Common myeloid progenitor, CD34-positive (primary cell): ENCODE measurements around the gene TAS1R2.

Experiments used
- CTCF ChIA-PET: fragments of 350-600 bp; sonication (Branson Sonifier 250); formaldehyde crosslinking; loops from one replicate; lab custom pipeline; 2021; ENCODE audit warnings: antibody characterized with exemption; lab: Charles Lee
- POLR2A ChIA-PET: fragments of 350-600 bp; sonication (Branson Sonifier 250); formaldehyde crosslinking; loops from one replicate; lab custom pipeline; 2021; ENCODE audit warnings: antibody characterized with exemption; lab: Charles Lee
- DNase-seq, 3 donors: peaks; one replicate each; pipeline versions ENCODE4 v3.0.0 to v3.0.0-alpha.2; 2013
- H3K27ac ChIP-seq, 2 experiments: 1 replicate in 1 of 2; 2 replicates in 1 of 2; pipeline ENCODE4 v1.7.0; 2013; ENCODE audit warnings: inconsistent platforms in 2 of 2, low read length in 2 of 2, mild to moderate bottlenecking in 2 of 2, low read depth in 1 of 2, moderate library complexity in 1 of 2; ENCODE audit not compliant: severe bottlenecking in 2 of 2, insufficient read depth in 1 of 2, poor library complexity in 1 of 2
- H3K27me3 ChIP-seq, 5 experiments: replicated peaks in 2 of 5; 1 replicate in 3 of 5; 2 replicates in 2 of 5; pipeline versions ENCODE4 v1.6.1 to v1.7.0; 2013; ENCODE audit warnings: low read length in 4 of 5, mild to moderate bottlenecking in 2 of 5, moderate library complexity in 2 of 5, inconsistent platforms in 1 of 5; ENCODE audit not compliant: insufficient read depth in 5 of 5, control insufficient read depth in 4 of 5
- H3K36me3 ChIP-seq, 4 experiments: 1 replicate in 2 of 4; 2 replicates in 2 of 4; pipeline versions ENCODE4 v1.6.1 to v1.7.0; 2013; ENCODE audit warnings: low read length in 3 of 4, control low read depth in 1 of 4, mild to moderate bottlenecking in 1 of 4; ENCODE audit not compliant: control insufficient read depth in 4 of 4, insufficient read depth in 4 of 4
- H3K4me1 ChIP-seq, 4 experiments: 1 replicate in 3 of 4; 2 replicates in 1 of 4; pipeline versions ENCODE4 v1.6.1 to v1.7.1; 2013; ENCODE audit warnings: low read length in 3 of 4, mild to moderate bottlenecking in 3 of 4, control low read depth in 1 of 4, inconsistent platforms in 1 of 4, moderate library complexity in 1 of 4; ENCODE audit not compliant: control insufficient read depth in 4 of 4, insufficient read depth in 4 of 4; ENCODE audit errors: control extremely low read depth in 1 of 4
- H3K4me3 ChIP-seq, 7 experiments: 1 replicate in 4 of 7; 2 replicates in 3 of 7; pipeline versions ENCODE4 v1.5.1 to v1.7.0; 2013; ENCODE audit warnings: mild to moderate bottlenecking in 7 of 7, low read length in 6 of 7, moderate library complexity in 6 of 7, inconsistent platforms in 2 of 7, low read depth in 2 of 7, control low read depth in 1 of 7; ENCODE audit not compliant: insufficient read depth in 4 of 7, control insufficient read depth in 1 of 7; ENCODE audit errors: extremely low read depth in 1 of 7
- H3K9me3 ChIP-seq, 5 experiments: 1 replicate in 4 of 5; 2 replicates in 1 of 5; pipeline versions ENCODE4 v1.6.1 to v1.7.1; 2013; ENCODE audit warnings: low read length in 4 of 5, mild to moderate bottlenecking in 2 of 5, inconsistent platforms in 1 of 5, low read depth in 1 of 5, moderate library complexity in 1 of 5; ENCODE audit not compliant: control insufficient read depth in 4 of 5, insufficient read depth in 2 of 5; ENCODE audit errors: control extremely low read depth in 1 of 5
- WGBS: methylation state at CpG from one replicate; pipeline ENCODE4 v1.1.5; 2013; ENCODE audit not compliant: insufficient coverage; 5-methylcytosine and 5-hydroxymethylcytosine counted together

TAS1R2 gene

DNA sequence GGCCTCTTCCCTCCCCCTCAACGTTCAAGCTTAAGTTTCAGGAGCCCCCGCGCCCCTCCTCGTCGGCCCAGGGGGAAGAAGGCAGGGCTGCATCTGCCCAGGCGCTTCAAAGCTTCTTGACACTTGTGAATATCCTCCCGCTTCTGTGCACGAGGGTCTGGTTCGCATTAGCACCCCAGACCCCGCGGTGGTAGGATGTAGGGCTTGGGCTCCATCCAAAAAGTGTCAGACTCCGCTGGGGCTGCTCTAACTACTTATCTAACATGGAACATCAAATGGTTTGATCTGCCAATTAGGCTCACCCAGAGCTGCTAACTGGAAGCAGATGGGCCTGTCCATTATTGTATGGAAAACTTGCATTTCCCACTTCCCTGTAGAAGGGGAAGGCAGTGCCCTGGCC lies 28.9 kb downstream of the TAS1R2 start:
- 52% methylated on average over 10 of the region's 12 CpGs for WGBS
- no peaks in the 10 kb centered on the region for H3K4me1 ChIP-seq
- H3K9me3 ChIP-seq, result peaks cover 0 to 10% (median 0%) of the 10 kb centered on the region in 5 experiments
- no peaks in the 10 kb centered on the region for H3K36me3 ChIP-seq
- no peak overlapping the region for H3K27ac ChIP-seq
- peaks cover 2 to 51% (median 3%) of the 10 kb centered on the region in 5 experiments for H3K27me3 ChIP-seq
- ChIA-PET CTCF (no interaction called here), POLR2A (no interaction called here)
- no peak overlapping the region for H3K4me3 ChIP-seq
- DNase-seq, result no peak

DNA sequence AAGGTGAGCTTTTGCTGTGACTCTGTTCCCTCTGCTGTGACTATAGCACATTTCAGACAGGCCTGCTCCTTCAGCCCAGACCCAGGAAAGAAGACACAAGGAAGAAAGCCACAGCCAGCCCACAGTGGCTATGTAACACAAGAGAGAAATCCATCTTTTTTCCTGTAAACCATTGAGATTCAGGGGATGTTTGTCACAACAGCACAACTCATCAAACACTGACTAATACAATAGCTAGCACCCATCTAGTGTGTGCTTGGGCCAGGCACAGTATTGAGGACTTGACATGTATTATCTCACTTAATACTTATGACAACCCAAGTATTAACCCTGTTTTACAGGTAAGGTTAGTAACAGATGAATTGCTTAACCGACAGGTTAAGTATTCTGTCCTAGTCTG lies 29.8 kb downstream of the TAS1R2 start:
- H3K9me3 ChIP-seq, result peaks cover 0 to 10% (median 0%) of the 10 kb centered on the region in 5 experiments
- no peak overlapping the region for H3K27ac ChIP-seq
- H3K27me3 ChIP-seq, result peaks cover 0 to 42% (median 3%) of the 10 kb centered on the region in 5 experiments
- DNase-seq, result no peak
- H3K4me3 ChIP-seq, result no peak overlapping the region
- POLR2A ChIA-PET, result no interaction called here
- no peaks in the 10 kb centered on the region for H3K4me1 ChIP-seq
- H3K36me3 ChIP-seq, result no peaks in the 10 kb centered on the region
- CTCF ChIA-PET, result no interaction called here
- WGBS, result no CpG with 5 or more reads among the region's 1 CpG

DNA sequence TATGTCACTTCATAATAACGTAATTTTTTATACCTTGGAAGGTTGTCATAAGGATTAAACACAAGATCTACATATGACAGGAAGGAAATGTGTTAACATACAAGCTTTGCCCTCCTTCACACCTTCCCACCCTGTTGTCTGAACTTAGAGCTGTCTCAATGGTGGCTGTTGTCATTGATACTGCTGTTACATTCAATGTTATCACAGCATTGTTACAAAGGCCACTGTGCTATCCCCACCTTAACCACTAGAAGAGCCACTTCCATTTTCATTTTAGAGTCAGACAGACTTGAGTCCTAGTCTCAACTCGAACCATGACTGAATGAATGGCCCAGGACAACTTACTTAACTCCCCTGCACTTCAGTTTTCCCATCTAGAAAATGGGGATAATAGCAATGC lies 31.2 kb downstream of the TAS1R2 start:
- Histone ChIP-seq H3K27ac (no peak overlapping the region), H3K27me3 (peaks cover 0 to 30% (median 5%) of the 10 kb centered on the region in 5 experiments), H3K9me3 (peaks cover 0 to 10% (median 0%) of the 10 kb centered on the region in 5 experiments), H3K36me3 (no peaks in the 10 kb centered on the region), H3K4me3 (no peak overlapping the region), H3K4me1 (no peaks in the 10 kb centered on the region)
- ChIA-PET POLR2A (no interaction called here), CTCF (no interaction called here)
- DNase-seq, result no peak
- no CpG with 5 or more reads among the region's 2 CpGs for WGBS

DNA sequence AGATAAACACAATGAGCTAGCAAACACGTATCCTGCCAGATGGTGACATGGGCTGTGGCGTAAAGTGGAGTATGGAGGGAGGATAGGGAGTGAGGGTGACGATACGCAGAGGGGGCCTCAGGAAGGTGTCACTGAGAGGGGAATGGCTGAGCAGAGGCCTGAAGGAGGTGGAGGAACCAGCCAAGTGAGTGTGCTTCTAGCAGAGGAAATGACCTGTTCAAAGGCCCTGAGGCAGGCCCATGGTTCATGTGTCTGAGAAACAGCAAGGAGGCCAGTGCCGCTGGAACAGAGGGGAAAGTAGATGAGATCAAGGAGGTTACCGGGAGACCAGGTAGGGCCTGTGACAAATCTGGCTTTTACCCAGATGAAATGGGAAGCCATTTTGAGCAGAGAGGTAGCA lies 36.0 kb downstream of the TAS1R2 start:
- Histone ChIP-seq H3K27me3 (peaks cover 0 to 42% (median 15%) of the 10 kb centered on the region in 5 experiments), H3K36me3 (no peaks in the 10 kb centered on the region), H3K4me1 (no peaks in the 10 kb centered on the region), H3K27ac (no peak overlapping the region), H3K9me3 (peaks cover 0 to 4% (median 0%) of the 10 kb centered on the region in 5 experiments), H3K4me3 (no peak overlapping the region)
- no peak for DNase-seq
- WGBS, result 92% methylated on average over 6 of the region's 6 CpGs
- ChIA-PET CTCF (interaction anchor here (1.5 to 6.5 kb wide), 2 partner anchors 223 to 226 kb away, joined by 5 to 67 read pairs; no protein-coding TSS in a partner anchor), POLR2A (no interaction called here)

DNA sequence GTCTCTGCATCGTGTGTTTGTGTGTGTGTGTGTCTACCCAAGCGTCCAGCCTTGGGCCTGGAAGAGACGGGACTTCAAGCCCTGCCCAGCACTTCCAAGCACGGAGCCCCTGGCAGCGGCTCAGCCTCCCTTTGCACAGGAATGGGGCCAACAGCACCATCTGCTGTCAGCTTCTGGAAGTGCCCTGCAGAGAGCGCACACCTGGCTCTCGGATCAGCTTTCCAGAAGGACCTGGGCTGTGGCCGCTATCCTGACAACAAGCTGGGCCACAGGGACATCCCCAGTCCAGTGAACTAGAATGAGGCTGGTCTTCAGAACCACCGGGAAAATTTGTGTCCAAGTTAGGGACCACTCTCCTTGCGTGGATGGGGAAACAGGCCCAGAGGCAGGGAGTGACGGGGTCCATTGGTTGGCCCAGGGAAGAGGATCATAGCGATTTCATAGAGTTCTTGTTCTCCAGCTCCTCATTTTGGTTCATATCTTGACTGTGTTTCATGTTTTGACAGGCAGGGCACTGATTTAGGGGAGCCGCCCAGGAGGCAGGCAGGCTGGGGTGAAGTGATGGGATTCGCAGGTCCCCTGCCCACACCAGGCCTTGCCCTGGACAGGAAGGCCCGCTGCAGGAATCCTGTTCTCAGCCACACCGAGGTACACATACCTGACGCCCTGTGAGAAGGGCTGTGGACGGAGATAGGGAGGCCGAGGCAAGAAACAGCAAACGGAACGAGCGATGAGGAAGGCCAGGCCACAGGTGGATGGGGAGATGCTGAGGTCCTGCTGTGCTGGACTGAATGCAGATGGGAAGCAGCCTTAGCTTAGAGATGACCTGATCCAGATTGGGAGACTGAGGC lies 38.4 kb downstream of the TAS1R2 start:
- POLR2A ChIA-PET, result no interaction called here
- H3K4me3 ChIP-seq, result no peak overlapping the region
- WGBS, result 49% methylated on average over 21 of the region's 22 CpGs

DNA sequence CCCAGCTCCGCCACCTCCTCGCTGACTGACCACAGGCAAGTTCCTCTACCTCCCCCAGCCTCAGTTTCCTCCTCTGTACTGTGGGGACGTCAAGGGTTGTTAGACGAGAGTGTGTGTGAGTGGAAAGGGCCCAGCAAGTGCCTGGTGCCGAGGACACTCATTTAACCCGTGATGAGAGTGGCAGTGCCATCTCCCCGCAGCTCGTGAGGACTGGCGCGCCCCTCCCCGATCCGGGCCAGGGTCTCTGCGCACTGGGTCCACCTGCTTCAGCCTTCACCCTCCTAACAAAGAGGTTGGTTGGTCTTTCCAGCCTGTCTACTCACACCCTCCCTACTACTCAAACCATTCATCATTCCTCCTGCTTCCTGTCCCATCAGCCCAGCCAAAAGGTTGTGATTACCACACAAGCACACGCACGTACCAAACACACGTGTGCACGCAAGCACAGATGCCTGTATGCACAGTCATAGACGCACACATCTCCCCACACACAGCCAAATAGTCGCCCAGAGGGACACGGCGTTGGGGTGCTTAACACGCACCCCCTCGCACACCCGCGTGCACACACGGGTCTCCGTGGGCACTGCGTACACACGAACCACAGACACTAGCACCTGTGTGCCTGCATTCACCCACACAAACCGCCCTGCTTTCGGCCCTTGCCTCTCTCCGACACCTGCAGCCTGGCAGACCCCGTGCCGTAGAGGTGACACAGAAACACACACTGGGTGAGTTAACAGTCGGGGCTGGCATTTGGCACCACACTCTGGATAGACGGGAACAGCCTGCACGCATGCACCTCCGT lies 39.3 kb downstream of the TAS1R2 start:
- H3K36me3 ChIP-seq, result no peaks in the 10 kb centered on the region
- peaks cover 0 to 58% (median 15%) of the 10 kb centered on the region in 5 experiments for H3K27me3 ChIP-seq
- 72% methylated on average over 31 of the region's 38 CpGs for WGBS
- POLR2A ChIA-PET, result no interaction called here
- DNase-seq, result no peak
- CTCF ChIA-PET, result interaction anchor here (0.9 to 6.5 kb wide), 4 partner anchors 12 to 226 kb away, joined by 3 to 67 read pairs (median 6); no protein-coding TSS in a partner anchor
- H3K4me3 ChIP-seq, result no peak overlapping the region
- no peaks in the 10 kb centered on the region for H3K9me3 ChIP-seq
- no peaks in the 10 kb centered on the region for H3K4me1 ChIP-seq
- no peak overlapping the region for H3K27ac ChIP-seq

More for the DNA sequence above, 38.4 kb downstream of the TAS1R2 start:
- Histone ChIP-seq H3K9me3 (no peaks in the 10 kb centered on the region), H3K27ac (no peak overlapping the region), H3K27me3 (peaks cover 0 to 52% (median 15%) of the 10 kb centered on the region in 5 experiments), H3K4me1 (no peaks in the 10 kb centered on the region), H3K36me3 (no peaks in the 10 kb centered on the region)
- CTCF ChIA-PET, result interaction anchor here (0.9 to 6.5 kb wide), 7 partner anchors 9 to 237 kb away, joined by 3 to 67 read pairs (median 5); no protein-coding TSS in a partner anchor
- DNase-seq, result peak; percentile 30 to 60 (median 44)
